ENCODE measurements around the gene IL1RAPL1. TPM values are rescaled to one million over a fixed set of nuclear protein-coding genes. Genes with fewer than 3 reads are reported as not detected.

Gene IL1RAPL1
- total RNA-seq, 2 experiments from 2014 or later: not detected

DNA sequence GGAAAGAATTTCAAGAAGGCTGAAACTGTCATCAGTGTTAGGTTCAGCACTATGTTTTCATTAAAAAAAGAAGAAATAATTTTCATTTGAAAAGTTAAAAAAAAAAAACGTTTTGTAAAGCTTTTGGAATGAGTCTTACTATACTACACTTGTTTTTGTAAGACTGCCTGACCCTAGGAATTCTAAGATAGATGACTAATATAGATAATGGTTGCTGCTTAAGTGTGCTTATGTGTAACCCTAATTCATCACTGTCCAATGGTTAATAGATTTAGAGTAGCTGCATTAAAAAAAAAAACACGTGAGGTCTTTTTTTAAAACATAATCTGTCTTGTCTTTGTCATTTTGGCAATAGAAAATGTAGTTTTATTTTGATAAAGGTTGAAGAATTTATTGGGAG is 323.2 kb downstream of the IL1RAPL1 start:
- H3K27me3 Mint-ChIP-seq: no peaks in the 10 kb centered on the region
- H3K4me3 Mint-ChIP-seq: no peak overlapping the region

DNA sequence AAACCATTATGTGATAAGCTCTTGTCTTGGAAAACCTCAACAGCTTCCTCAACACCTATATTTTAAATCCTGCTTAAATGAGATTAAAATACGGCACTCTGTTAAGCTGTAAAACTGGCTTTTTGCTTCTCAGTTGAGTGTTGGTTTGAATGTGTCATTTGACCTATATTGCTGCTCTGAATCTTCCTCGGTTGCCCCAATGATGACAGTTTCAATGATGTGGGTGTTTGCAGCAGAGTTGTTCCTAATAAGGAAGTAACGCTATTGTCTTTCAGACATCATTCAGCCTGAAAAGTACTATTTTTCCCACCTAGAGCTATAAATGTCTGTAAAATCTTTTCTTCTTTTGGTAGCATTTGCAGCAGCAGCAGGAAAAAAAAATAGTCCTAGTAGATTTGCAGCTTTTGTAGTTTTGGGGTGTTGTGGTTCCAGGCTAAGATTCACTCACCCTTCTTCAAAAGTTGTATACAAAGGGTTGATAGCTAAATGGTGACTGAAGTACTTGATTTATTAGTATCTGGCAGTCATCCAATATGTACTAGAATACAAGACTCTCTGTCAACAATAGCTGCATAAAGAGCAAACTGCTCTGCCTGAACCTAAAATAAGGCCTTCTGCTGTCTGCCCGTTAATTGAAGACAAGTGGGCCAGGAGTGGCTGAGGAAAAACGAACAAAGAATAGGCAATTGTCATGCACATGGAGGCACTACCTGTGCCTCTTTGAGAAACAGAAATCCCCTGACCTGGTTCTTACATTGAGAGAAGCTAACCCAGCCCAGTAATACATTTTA is 333.1 kb downstream of the IL1RAPL1 start:
- H3K9me3 Mint-ChIP-seq: no peaks in the 10 kb centered on the region
- H3K4me3 Mint-ChIP-seq: no peak overlapping the region
- H3K27me3 Mint-ChIP-seq: no peaks in the 10 kb centered on the region
- no peaks in the 10 kb centered on the region for H3K36me3 Mint-ChIP-seq
- H3K4me1 Mint-ChIP-seq: no peaks in the 10 kb centered on the region
- no peak overlapping the region for H3K27ac Mint-ChIP-seq
- DNase-seq: no peak

More for the DNA sequence above, 323.2 kb downstream of the IL1RAPL1 start:
- Mint-ChIP-seq H3K27ac (no peak overlapping the region), H3K9me3 (no peaks in the 10 kb centered on the region), H3K4me1 (no peaks in the 10 kb centered on the region), H3K36me3 (no peaks in the 10 kb centered on the region)
- no peak for DNase-seq

DNA sequence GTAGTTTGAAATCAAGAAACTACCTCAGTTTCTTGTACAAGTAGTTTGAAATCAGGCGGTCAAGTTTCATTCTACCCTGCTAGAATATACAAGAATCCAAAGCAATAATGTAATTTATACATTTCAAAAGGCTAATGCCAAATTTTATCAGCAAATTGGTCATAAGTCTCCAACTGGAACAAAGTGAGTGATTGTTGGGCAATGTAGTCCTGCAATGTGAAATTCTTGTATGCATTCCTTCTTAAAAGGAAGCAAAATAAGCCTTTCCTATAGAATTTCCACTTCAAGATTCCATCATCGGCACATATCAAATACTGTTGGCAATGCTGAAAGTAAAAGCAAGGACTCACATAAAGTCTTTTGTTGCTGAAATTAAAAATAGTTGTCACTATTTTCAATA is 334.9 kb downstream of the IL1RAPL1 start:
- Mint-ChIP-seq H3K4me1 (no peaks in the 10 kb centered on the region), H3K9me3 (no peaks in the 10 kb centered on the region), H3K4me3 (no peak overlapping the region), H3K27me3 (no peaks in the 10 kb centered on the region), H3K36me3 (no peaks in the 10 kb centered on the region), H3K27ac (no peak overlapping the region)
- no peak for DNase-seq

DNA sequence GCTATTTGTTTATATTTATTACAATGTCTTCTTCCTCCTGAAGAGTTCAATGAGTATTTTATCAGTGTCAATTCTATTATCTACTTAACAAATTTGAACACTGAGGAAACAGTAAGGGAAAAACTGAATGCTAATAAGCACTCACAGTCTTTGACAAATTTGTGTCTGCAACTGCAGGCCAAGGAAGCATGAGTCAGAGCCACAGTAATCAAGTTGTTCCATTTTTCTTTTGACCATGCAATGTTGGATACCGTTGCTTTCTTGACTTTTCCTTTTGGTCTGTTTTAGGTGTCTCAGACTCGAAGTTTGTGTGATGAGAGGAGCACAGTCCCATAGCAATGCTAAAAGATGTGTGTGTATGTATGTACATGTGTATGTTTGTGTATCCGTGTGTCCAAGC is 359.6 kb downstream of the IL1RAPL1 start:
- Mint-ChIP-seq H3K27me3 (no peaks in the 10 kb centered on the region), H3K27ac (no peak overlapping the region), H3K9me3 (peaks cover 3% of the 10 kb centered on the region), H3K4me3 (no peak overlapping the region), H3K36me3 (no peaks in the 10 kb centered on the region), H3K4me1 (no peaks in the 10 kb centered on the region)
- no peak for DNase-seq

DNA sequence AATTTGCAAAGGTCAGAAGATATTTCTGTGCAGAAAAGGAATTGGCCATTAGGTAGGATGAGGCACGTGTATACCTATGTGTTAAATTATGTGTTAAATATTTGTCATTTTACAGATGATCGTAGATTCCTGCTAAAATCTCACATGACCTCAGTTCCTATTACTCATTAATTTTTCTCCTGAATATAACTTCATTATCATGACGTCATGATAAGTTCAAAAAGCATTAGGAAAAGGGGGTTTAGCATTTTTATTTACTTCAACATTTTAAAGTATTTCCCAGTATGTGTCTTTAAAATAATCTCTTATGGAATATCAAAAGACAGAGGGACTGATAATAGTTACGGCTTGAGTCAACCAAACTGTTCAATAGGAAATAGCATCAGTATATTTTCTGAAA is 372.8 kb downstream of the IL1RAPL1 start:
- DNase-seq: no peak
- no peak overlapping the region for H3K27ac Mint-ChIP-seq
- H3K4me3 Mint-ChIP-seq: no peak overlapping the region

DNA sequence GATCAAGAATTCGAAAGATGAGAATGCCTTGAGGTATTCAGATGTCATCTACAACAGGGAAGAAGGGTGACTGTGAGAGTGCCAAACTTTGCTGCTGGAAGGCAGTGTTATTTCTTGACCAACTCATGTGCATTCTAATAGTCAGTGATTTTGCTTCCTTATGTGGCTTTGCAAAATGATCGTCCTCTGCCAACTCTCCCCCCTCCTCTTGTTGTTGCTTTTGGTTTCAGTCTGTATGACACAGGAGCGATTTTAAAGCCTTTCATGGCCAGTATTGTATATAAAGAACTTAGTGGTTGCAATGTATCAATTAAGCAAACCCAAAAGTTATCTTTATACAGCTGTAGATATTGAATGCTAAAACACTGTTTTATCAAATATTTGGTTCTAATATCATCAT is 379.1 kb downstream of the IL1RAPL1 start:
- Mint-ChIP-seq H3K27ac (no peak overlapping the region), H3K36me3 (no peaks in the 10 kb centered on the region), H3K4me3 (no peak overlapping the region), H3K9me3 (no peaks in the 10 kb centered on the region), H3K4me1 (no peaks in the 10 kb centered on the region), H3K27me3 (no peaks in the 10 kb centered on the region)
- DNase-seq: no peak

More for the DNA sequence above, 372.8 kb downstream of the IL1RAPL1 start:
- no peaks in the 10 kb centered on the region for H3K4me1 Mint-ChIP-seq
- no peaks in the 10 kb centered on the region for H3K36me3 Mint-ChIP-seq
- no peaks in the 10 kb centered on the region for H3K27me3 Mint-ChIP-seq
- H3K9me3 Mint-ChIP-seq: no peaks in the 10 kb centered on the region

DNA sequence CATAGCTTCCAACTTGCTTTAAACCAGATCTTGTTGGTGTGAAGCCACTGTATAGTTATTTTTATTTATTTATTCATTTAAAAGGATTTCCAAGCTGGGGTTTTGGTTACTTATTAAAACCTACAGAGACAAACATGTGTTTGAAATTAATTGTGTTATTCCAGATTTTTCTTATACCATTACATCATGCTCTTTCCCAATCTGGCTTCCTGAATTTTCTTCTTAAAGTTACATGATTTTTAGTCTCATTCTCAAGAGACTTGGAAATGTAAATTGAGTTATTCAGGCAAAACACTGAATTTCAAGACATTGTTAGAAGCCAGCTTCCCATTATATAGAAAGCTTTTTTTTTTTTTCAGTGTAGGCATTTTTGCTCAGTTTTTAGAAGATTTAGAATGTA is 381.9 kb downstream of the IL1RAPL1 start:
- no peaks in the 10 kb centered on the region for H3K36me3 Mint-ChIP-seq
- no peak overlapping the region for H3K27ac Mint-ChIP-seq
- DNase-seq: no peak
- no peaks in the 10 kb centered on the region for H3K27me3 Mint-ChIP-seq
- peaks cover 6% of the 10 kb centered on the region for H3K9me3 Mint-ChIP-seq
- no peak overlapping the region for H3K4me3 Mint-ChIP-seq
- H3K4me1 Mint-ChIP-seq: no peaks in the 10 kb centered on the region

DNA sequence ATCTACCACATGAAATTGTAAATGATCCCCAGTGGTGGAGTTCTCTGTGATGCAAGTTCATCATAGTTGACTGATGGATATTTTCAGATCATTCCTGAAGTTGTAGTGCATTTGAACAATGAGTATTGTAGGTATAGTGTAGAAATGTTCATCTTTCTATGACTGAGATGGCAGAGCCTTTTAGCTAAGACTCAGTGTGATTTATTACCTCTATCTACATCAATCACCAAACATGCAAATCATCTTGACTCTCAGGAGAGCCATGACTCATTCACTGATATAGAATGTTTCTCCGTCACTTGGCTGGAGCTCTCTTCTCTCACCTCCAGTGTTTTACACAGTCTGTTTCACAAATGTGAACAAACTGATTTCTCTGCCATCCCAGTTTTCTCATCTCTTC is 392.6 kb downstream of the IL1RAPL1 start:
- H3K27me3 Mint-ChIP-seq: no peaks in the 10 kb centered on the region

DNA sequence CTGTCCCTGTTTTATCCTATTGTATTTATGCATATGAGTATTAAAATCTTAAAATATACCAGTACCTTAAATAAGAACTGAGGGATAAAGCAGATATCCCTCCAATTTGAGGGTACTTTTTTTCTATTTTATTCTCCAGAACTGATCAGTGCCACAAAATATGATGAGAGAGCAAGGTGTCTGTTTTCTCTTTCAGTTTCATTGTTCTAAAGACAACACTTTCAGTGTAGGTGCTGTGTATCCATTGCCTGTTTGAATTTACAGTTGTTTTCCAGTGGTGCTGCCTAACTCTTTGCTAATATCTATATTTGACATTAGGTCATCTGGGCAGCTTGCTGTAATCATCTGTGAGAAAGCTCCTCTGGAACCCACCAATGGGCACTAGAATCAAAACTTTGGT is 394.7 kb downstream of the IL1RAPL1 start:
- no peak overlapping the region for H3K27ac Mint-ChIP-seq

More for the DNA sequence above, 392.6 kb downstream of the IL1RAPL1 start:
- Mint-ChIP-seq H3K4me3 (no peak overlapping the region), H3K9me3 (peaks cover 4% of the 10 kb centered on the region), H3K27ac (no peak overlapping the region), H3K36me3 (no peaks in the 10 kb centered on the region), H3K4me1 (no peaks in the 10 kb centered on the region)
- DNase-seq: no peak

DNA sequence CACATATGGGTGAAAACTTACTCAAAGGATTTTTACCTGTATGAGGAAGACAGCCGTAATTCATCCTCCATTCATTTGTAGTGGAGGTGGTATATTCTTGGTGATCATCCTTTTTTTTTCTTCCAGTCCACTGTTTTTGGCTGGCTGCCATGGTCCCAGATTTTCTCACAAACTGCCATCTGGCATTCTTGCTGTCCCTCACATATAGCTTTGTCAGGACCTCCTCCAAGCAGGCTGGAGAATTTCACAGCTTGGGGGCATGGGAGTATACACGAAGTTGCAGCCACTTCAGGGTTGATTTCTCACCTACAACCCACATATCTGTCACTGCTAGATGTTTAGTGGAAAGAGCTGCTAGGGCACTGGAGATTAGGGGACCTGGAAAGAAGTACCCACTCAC is 401.0 kb downstream of the IL1RAPL1 start:
- no peaks in the 10 kb centered on the region for H3K9me3 Mint-ChIP-seq
- no peaks in the 10 kb centered on the region for H3K4me1 Mint-ChIP-seq
- no peaks in the 10 kb centered on the region for H3K36me3 Mint-ChIP-seq
- H3K27me3 Mint-ChIP-seq: no peaks in the 10 kb centered on the region
- H3K4me3 Mint-ChIP-seq: no peak overlapping the region
- DNase-seq: no peak
- no peak overlapping the region for H3K27ac Mint-ChIP-seq

More for the DNA sequence above, 394.7 kb downstream of the IL1RAPL1 start:
- Mint-ChIP-seq H3K4me1 (no peaks in the 10 kb centered on the region), H3K27me3 (no peaks in the 10 kb centered on the region), H3K36me3 (no peaks in the 10 kb centered on the region), H3K4me3 (no peak overlapping the region), H3K9me3 (peaks cover 4% of the 10 kb centered on the region)
- DNase-seq: no peak

DNA sequence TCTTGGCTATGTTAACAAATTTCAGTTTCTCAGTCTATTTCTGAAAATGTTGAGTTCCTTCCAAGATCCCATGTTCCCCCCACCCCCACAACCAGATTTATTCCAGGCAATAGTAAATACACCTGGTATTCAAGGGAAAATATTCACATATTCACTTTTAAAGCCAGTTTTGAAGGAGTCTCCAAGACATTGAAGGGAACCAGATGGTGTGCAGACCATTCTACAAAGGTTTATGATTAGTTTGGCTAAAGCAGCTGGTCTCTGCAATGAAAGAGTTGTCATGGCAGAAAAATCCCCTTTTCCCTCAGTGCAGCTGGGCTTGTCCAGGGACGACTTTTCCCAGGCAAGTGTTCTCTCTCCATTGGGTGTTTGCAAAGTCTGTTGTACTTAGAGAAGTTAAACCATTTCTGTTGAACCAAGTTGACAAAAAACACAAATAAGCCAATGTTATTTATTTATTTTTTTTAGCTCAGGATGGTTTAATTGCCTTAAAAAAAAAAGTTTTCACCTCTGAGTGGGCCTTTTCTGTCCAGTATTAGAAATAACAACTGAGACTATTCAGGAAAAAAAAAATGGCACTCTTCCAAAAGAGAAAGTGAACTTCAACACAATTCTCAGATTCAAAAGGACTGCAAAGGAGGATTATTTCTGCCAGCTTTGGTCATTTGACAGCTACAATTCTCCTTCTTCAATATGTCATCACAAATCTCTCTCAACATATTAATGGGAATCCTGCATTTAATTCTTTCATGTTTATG is 410.6 kb downstream of the IL1RAPL1 start:
- H3K27ac Mint-ChIP-seq: no peak overlapping the region
- H3K9me3 Mint-ChIP-seq: peaks cover 3% of the 10 kb centered on the region
- no peaks in the 10 kb centered on the region for H3K36me3 Mint-ChIP-seq
- no peak for DNase-seq
- H3K27me3 Mint-ChIP-seq: no peaks in the 10 kb centered on the region
- H3K4me1 Mint-ChIP-seq: no peaks in the 10 kb centered on the region
- no peak overlapping the region for H3K4me3 Mint-ChIP-seq

DNA sequence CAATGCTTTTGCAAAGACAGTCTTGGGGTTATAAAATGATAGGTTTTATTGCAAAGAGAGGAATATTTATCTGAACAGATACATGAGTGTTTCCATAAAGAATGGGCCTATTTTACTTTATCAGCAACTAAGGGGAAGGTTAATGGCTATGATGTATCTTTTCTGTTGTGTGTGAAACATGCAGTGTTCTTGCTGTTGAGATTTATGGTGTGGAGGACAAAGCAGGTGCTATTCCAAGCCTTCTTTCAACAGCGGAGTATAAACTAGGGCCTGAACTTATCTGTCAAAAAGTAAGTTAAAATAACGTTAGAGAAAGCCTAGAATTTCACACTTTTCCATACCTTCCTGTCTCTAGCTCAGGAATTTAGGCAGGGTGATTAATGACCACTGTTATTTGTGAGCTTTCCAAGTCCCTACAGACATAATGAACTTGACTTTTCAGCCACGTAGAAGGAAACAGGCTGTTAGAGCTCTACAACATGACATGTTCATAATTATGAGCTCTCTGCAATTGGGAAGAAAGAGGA is 411.4 kb downstream of the IL1RAPL1 start:
- peaks cover 3% of the 10 kb centered on the region for H3K9me3 Mint-ChIP-seq
- no peak overlapping the region for H3K27ac Mint-ChIP-seq
- H3K27me3 Mint-ChIP-seq: no peaks in the 10 kb centered on the region
- DNase-seq: no peak
- no peaks in the 10 kb centered on the region for H3K36me3 Mint-ChIP-seq
- H3K4me1 Mint-ChIP-seq: no peaks in the 10 kb centered on the region
- no peak overlapping the region for H3K4me3 Mint-ChIP-seq

DNA sequence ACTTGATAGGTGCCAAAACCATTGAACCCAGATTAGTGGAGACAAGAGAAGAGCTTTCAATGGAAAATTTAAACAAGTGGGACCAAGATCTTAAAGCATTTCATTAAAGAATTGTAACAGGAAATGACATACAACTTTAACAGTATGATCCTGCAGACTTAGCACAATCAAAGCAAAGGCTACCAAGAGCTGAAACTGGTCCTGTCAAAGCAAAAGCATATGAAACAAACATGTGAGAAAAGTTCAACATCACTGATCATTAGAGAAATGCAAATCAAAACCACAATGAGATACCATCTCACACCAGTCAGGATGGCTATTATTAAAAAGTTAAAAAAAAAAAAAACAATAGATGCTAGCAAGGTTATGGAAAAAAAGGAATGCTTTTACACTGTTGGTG is 425.6 kb downstream of the IL1RAPL1 start:
- no peaks in the 10 kb centered on the region for H3K27me3 Mint-ChIP-seq
- H3K36me3 Mint-ChIP-seq: no peaks in the 10 kb centered on the region
- no peak for DNase-seq
- no peaks in the 10 kb centered on the region for H3K4me1 Mint-ChIP-seq
- no peak overlapping the region for H3K27ac Mint-ChIP-seq
- no peak overlapping the region for H3K4me3 Mint-ChIP-seq
- peaks cover 1% of the 10 kb centered on the region for H3K9me3 Mint-ChIP-seq

DNA sequence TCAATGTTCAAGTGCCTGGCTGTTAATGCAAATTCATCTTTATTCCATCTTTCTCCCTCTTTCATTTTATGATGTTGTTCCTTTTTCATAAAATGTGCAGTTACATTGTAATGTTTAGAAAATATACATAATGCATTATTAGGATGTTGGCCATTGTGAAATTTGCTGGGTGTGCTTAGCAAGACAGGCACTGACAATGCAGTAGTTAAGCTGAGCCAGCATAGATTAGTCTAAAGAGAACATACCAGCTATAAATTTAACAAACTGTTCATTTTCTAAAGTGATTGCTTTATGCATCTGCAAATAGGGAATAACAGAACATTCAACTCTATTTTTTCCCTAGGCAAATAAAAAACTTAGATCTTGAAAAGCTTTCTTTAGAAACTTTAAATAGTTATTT is 436.0 kb downstream of the IL1RAPL1 start:
- no peaks in the 10 kb centered on the region for H3K4me1 Mint-ChIP-seq
- H3K36me3 Mint-ChIP-seq: no peaks in the 10 kb centered on the region
- H3K9me3 Mint-ChIP-seq: peaks cover 4% of the 10 kb centered on the region
- H3K4me3 Mint-ChIP-seq: no peak overlapping the region
- no peaks in the 10 kb centered on the region for H3K27me3 Mint-ChIP-seq
- no peak for DNase-seq
- H3K27ac Mint-ChIP-seq: no peak overlapping the region

DNA sequence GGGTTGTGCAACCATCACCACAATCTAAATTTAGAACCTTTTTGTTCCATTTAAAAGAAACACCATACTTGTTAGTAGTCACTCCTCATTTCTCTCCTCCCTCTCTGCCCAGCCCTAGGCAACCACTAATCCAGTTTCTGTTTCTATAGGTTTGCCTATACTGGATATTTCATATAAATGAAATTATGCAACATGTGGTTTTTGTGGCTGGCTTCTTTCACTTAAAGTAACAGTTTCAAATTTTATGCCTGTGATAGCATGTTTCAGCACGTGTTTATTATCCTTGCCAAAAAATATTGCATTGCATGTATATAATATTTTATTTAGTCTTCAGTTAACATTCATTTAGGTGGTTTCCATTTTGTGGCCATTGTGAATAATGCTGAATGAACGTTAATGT is 437.6 kb downstream of the IL1RAPL1 start:
- H3K36me3 Mint-ChIP-seq: no peaks in the 10 kb centered on the region
- no peak overlapping the region for H3K27ac Mint-ChIP-seq
- H3K4me1 Mint-ChIP-seq: no peaks in the 10 kb centered on the region
- DNase-seq: no peak
- H3K4me3 Mint-ChIP-seq: no peak overlapping the region
- no peaks in the 10 kb centered on the region for H3K27me3 Mint-ChIP-seq
- H3K9me3 Mint-ChIP-seq: peaks cover 3% of the 10 kb centered on the region

All from activated naive CD8-positive, alpha-beta T cell treated with anti-CD3 and anti-CD28 coated beads for 36 hours (primary cell).